Measurements from ENCODE around the gene HTR3B. TPM values are rescaled to one million over a fixed set of nuclear protein-coding genes. Genes with fewer than 3 reads are reported as not detected.

The HTR3B gene
- total and polyA plus RNA-seq, 10 of the 15 experiments (the other 5 are each of a cell fraction or from before 2014, with no cell fraction given), result not detected

DNA sequence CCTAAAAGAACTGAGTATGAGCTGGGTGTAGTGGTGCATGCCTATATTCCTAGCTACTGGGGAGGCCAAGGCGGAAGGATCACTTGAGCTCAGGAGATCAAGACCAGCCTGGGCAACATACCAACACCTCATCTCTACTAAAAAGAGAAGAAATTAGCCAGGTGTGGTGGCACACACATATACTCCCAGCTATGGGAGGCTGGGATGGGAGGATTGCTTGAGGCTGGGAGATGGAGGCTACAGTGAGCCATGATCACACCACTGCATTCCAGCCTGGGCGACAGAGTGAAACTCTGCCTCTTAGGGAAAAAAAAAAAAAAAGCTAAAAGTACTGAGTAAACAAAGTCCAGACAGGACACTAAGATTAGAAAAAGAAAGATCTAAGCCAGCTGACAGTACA, 3.5 kb upstream of the HTR3B start:
- POLR2A ChIA-PET, result interaction anchor here (0.6 kb wide), 1 partner anchor 152 kb away, joined by 3 read pairs; no protein-coding TSS in a partner anchor
- in situ Hi-C loops (cut with MboI) (no loop called here), intact Hi-C loops (cut with micrococcal nuclease; ENCODE audit: unreplicated experiment) (no loop called here)
- ATAC-seq, result no peak
- no TSS peak for BruUV-seq (replicated peaks)
- H3K27ac ChIP-seq (ENCODE audit: control insufficient read depth, insufficient read depth), result no peak overlapping the region
- no peak overlapping the region for H2AFZ ChIP-seq (ENCODE audit: control insufficient read depth, low read depth, low read length)
- FAIRE-seq, result no peak
- no peaks in the 10 kb centered on the region for H3K79me2 ChIP-seq (ENCODE audit: control insufficient read depth, insufficient read depth, low read length)
- H4K20me1 ChIP-seq (ENCODE audit: control insufficient read depth, insufficient read depth), result no peaks in the 10 kb centered on the region
- 53% methylated on average over 2 of the region's 2 CpGs for WGBS (ENCODE audit: insufficient coverage, insufficient replicate concordance, low lambda C conversion rate, missing lambda C conversion rate)
- no peaks in the 10 kb centered on the region for H3K4me1 ChIP-seq (ENCODE audit: control insufficient read depth, insufficient read depth, low read length)
- DNase-seq (ENCODE audit: low read depth, low spot score), result no peak
- H3K9ac ChIP-seq (ENCODE audit: control insufficient read depth, insufficient read depth, low read length), result no peak overlapping the region
- RAD21 ChIA-PET (ENCODE audit: unreplicated experiment), result no interaction called here
- no peaks in the 10 kb centered on the region for H3K9me3 ChIP-seq (replicated peaks; ENCODE audit: control insufficient read depth, insufficient read depth, low read length)
- H3K4me3 ChIP-seq, result no peak overlapping the region
- SMC1A ChIA-PET (ENCODE audit: uncharacterized antibody, unreplicated experiment), result interaction anchor here (1.1 kb wide), 1 partner anchor 106 kb away, joined by 3 read pairs; no protein-coding TSS in a partner anchor
- H3K27me3 ChIP-seq (replicated peaks in 1 of 2; ENCODE audit: control insufficient read depth in 2 of 2, insufficient read depth in 2 of 2, low read length in 1 of 2), result peaks cover 0 to 2% of the 10 kb centered on the region in 2 experiments; a peak in 1 of 4 replicates
- CTCF ChIA-PET, result interaction anchor here (0.6 to 1.4 kb wide), 2 partner anchors 47 to 360 kb away, joined by 3 to 5 read pairs; no protein-coding TSS in a partner anchor
- H3K4me2 ChIP-seq (ENCODE audit: control insufficient read depth, insufficient read depth), result no peak overlapping the region
- no peaks in the 10 kb centered on the region for H3K36me3 ChIP-seq (ENCODE audit: control insufficient read depth in 2 of 2, insufficient read depth in 2 of 2, low read length in 1 of 2)
- TF ChIP-seq, protein P1, sequence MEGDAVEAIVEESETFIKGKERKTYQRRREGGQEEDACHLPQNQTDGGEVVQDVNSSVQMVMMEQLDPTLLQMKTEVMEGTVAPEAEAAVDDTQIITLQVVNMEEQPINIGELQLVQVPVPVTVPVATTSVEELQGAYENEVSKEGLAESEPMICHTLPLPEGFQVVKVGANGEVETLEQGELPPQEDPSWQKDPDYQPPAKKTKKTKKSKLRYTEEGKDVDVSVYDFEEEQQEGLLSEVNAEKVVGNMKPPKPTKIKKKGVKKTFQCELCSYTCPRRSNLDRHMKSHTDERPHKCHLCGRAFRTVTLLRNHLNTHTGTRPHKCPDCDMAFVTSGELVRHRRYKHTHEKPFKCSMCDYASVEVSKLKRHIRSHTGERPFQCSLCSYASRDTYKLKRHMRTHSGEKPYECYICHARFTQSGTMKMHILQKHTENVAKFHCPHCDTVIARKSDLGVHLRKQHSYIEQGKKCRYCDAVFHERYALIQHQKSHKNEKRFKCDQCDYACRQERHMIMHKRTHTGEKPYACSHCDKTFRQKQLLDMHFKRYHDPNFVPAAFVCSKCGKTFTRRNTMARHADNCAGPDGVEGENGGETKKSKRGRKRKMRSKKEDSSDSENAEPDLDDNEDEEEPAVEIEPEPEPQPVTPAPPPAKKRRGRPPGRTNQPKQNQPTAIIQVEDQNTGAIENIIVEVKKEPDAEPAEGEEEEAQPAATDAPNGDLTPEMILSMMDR (IDR thresholded peaks at IDR 0.05 in 2 of 3, conservative IDR thresholded peaks at IDR 0.05 in 1 of 3; ENCODE audit: control insufficient read depth in 2 of 3, extremely low read depth in 1 of 3, insufficient read depth in 1 of 3, low read depth in 3 of 3, low read length in 3 of 3), result no peak
- TF ChIP-seq BACH1 (IDR thresholded peaks at IDR 0.05; ENCODE audit: borderline replicate concordance) (no peak), BMI1 (IDR thresholded peaks at IDR 0.05; ENCODE audit: borderline replicate concordance) (no peak), JUND (IDR thresholded peaks at IDR 0.05; ENCODE audit: low read depth, low read length) (no peak), RUNX3 (IDR thresholded peaks at IDR 0.05; ENCODE audit: low read length) (no peak), TARDBP (IDR thresholded peaks at IDR 0.05; ENCODE audit: borderline replicate concordance) (no peak), MYB (IDR thresholded peaks at IDR 0.05; ENCODE audit: borderline replicate concordance, low read depth, low read length) (no peak), BCL11A (IDR thresholded peaks at IDR 0.05; ENCODE audit: low read depth, low read length) (no peak), WRNIP1 (IDR thresholded peaks at IDR 0.05; ENCODE audit: borderline replicate concordance, low read depth, low read length) (no peak), ZNF24 (IDR thresholded peaks at IDR 0.05) (no peak), SIX5 (IDR thresholded peaks at IDR 0.05; ENCODE audit: low read depth, low read length, severe bottlenecking) (no peak), ZNF384 (IDR thresholded peaks at IDR 0.05; ENCODE audit: borderline replicate concordance, low read depth, low read length) (no peak), CBX5 (IDR thresholded peaks at IDR 0.05; ENCODE audit: low read depth) (no peak), YY1 (IDR thresholded peaks at IDR 0.05; ENCODE audit: low read depth, low read length) (no peak), ATF7 (IDR thresholded peaks at IDR 0.05; ENCODE audit: low read depth) (no peak)
- TF ChIP-seq, protein P2, sequence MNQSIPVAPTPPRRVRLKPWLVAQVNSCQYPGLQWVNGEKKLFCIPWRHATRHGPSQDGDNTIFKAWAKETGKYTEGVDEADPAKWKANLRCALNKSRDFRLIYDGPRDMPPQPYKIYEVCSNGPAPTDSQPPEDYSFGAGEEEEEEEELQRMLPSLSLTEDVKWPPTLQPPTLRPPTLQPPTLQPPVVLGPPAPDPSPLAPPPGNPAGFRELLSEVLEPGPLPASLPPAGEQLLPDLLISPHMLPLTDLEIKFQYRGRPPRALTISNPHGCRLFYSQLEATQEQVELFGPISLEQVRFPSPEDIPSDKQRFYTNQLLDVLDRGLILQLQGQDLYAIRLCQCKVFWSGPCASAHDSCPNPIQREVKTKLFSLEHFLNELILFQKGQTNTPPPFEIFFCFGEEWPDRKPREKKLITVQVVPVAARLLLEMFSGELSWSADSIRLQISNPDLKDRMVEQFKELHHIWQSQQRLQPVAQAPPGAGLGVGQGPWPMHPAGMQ (IDR thresholded peaks at IDR 0.05; ENCODE audit: borderline replicate concordance), result no peak
- TF ChIP-seq, protein P3, sequence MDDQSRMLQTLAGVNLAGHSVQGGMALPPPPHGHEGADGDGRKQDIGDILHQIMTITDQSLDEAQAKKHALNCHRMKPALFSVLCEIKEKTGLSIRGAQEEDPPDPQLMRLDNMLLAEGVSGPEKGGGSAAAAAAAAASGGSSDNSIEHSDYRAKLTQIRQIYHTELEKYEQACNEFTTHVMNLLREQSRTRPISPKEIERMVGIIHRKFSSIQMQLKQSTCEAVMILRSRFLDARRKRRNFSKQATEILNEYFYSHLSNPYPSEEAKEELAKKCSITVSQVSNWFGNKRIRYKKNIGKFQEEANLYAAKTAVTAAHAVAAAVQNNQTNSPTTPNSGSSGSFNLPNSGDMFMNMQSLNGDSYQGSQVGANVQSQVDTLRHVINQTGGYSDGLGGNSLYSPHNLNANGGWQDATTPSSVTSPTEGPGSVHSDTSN (IDR thresholded peaks at IDR 0.05; ENCODE audit: insufficient replicate concordance, low read depth, low read length), result no peak

All from GM12878 (cell line).